HepG2 (cell line): Measurements from ENCODE around the gene PDCD11. TPM values are rescaled to one million over a fixed set of nuclear protein-coding genes. Genes with fewer than 3 reads are reported as not detected.

Experiments
- HHEX ChIP-seq: IDR thresholded peaks from 2 replicates; pipeline ENCODE4 v1.6.1; 2016; ENCODE audit warnings: control low read depth
- KDM1A ChIP-seq: IDR thresholded peaks from 2 replicates; pipeline ENCODE4 v1.6.1; 2016; ENCODE audit warnings: missing compliant biosample characterization
- KDM5B ChIP-seq: sonication (generic); formaldehyde crosslinking; IDR thresholded peaks from 2 replicates; pipeline ENCODE4 v1.4.0; 2020; ENCODE audit warnings: missing genetic modification reagents, mild to moderate bottlenecking, borderline replicate concordance
- MBD4 ChIP-seq: IDR thresholded peaks from 2 replicates; pipeline ENCODE4 v1.6.1; 2012; ENCODE audit warnings: low read length, inconsistent platforms, borderline replicate concordance
- MIER2 ChIP-seq: IDR thresholded peaks from 2 replicates; pipeline ENCODE4 v1.6.1; 2016; ENCODE audit warnings: missing biosample characterization, missing genetic modification reagents
- NONO ChIP-seq, 2 experiments: fragments of 450-650 bp in 1 of 2; sonication (generic) in 1 of 2; formaldehyde crosslinking in 1 of 2; IDR thresholded peaks in 1 of 2; conservative IDR thresholded peaks in 1 of 2; 2 replicates each; pipeline versions ENCODE4 v1.6.1 to v1.8.0; 2017 to 2022; ENCODE audit warnings: mild to moderate bottlenecking in 1 of 2, missing genetic modification reagents in 1 of 2, moderate library complexity in 1 of 2
- POGK ChIP-seq: sonication (generic); formaldehyde crosslinking; conservative IDR thresholded peaks from 2 replicates; pipeline ENCODE4 v1.8.0; 2022; ENCODE audit warnings: mild to moderate bottlenecking, moderate library complexity, missing genetic modification reagents
- RFXANK ChIP-seq: IDR thresholded peaks from 2 replicates; pipeline ENCODE4 v1.6.1; 2016
- RXRA ChIP-seq: sonication (generic); formaldehyde crosslinking; IDR thresholded peaks from 2 replicates; pipeline ENCODE4 v1.5.1; 2020; ENCODE audit warnings: missing genetic modification reagents
- TFDP2 ChIP-seq: sonication (generic); formaldehyde crosslinking; IDR thresholded peaks from 2 replicates; pipeline ENCODE4 v1.4.0; 2020; ENCODE audit warnings: missing genetic modification reagents
- THAP9 ChIP-seq: sonication (generic); formaldehyde crosslinking; IDR thresholded peaks from 2 replicates; pipeline ENCODE4; 2020; ENCODE audit warnings: missing genetic modification reagents, mild to moderate bottlenecking, borderline replicate concordance
- TOE1 ChIP-seq: sonication (generic); formaldehyde crosslinking; IDR thresholded peaks from 2 replicates; pipeline ENCODE4 v1.4.0; 2020; ENCODE audit warnings: mild to moderate bottlenecking, missing genetic modification reagents
- ZBTB34 ChIP-seq: sonication (generic); formaldehyde crosslinking; IDR thresholded peaks from 2 replicates; pipeline ENCODE4 v1.8.0; 2022; ENCODE audit warnings: mild to moderate bottlenecking, missing genetic modification reagents
- ZEB1 ChIP-seq: IDR thresholded peaks from 2 replicates; pipeline ENCODE4 v1.6.1; 2012; ENCODE audit warnings: mild to moderate bottlenecking, low read depth, inconsistent platforms; ENCODE audit not compliant: insufficient replicate concordance
- ZNF136 ChIP-seq: sonication (generic); formaldehyde crosslinking; IDR thresholded peaks from 2 replicates; pipeline ENCODE4 v1.8.1; 2022; ENCODE audit warnings: low read depth, mild to moderate bottlenecking, moderate library complexity, missing genetic modification reagents
- ZNF350 ChIP-seq: sonication (generic); formaldehyde crosslinking; IDR thresholded peaks from 2 replicates; pipeline ENCODE4 v1.4.0; 2020; ENCODE audit warnings: mild to moderate bottlenecking, low read depth, missing genetic modification reagents, borderline replicate concordance
- ZNF569 ChIP-seq: sonication (generic); formaldehyde crosslinking; IDR thresholded peaks from 2 replicates; pipeline ENCODE4 v1.5.0; 2020; ENCODE audit warnings: mild to moderate bottlenecking, missing genetic modification reagents, moderate library complexity, borderline replicate concordance
- ZUFSP ChIP-seq: sonication (generic); formaldehyde crosslinking; IDR thresholded peaks from 2 replicates; pipeline ENCODE4 v1.9.0; 2021; ENCODE audit warnings: missing genetic modification reagents, mild to moderate bottlenecking, borderline replicate concordance
- polyA plus RNA-seq, 8 experiments: library from polyadenylated mRNA; depleted of rRNA in 3 of 8; stranded (reverse) in 7 of 8; unstranded in 1 of 8; fragments of >200 nt; fragmentation: Illumina TruSeq in 4 of 8; extraction: Trizol in 4 of 8; gene quantifications; 2 replicates each; pipeline versions ENCODE4 v1.2.1 to v1.2.3, GENCODE V29; 2011 to 2016; ENCODE audit warnings: low read depth in 4 of 8, missing spikeins in 1 of 8, mixed read lengths in 1 of 8; ENCODE audit not compliant: insufficient read depth in 1 of 8
- total RNA-seq, 5 experiments: library from RNA; depleted of rRNA; stranded (reverse); fragments of >200 nt; fragmentation: Illumina TruSeq; extraction: Trizol; gene quantifications; 2 replicates each; pipeline ENCODE4 v1.2.3, GENCODE V29; 2016; ENCODE audit warnings: low read depth in 1 of 5

The PDCD11 gene
- total and polyA plus RNA-seq, 2 of the 13 experiments (the other 11 are each of a cell fraction or from before 2014, with no cell fraction given), result 12.8 to 52.8 TPM

- TF ChIP-seq ZBTB34 (CRISPR knock-in tag), result 0 out of 2 replicates have a peak, but pooled peaks have one; percentile 33
- TF ChIP-seq ZNF569 (CRISPR knock-in tag), result no peak
- no peak for TF ChIP-seq MBD4
- TF ChIP-seq ZNF136 (CRISPR knock-in tag), result peak; percentile 22; the same call in 1 of the 2 replicates
- TF ChIP-seq TFDP2, result peak; percentile 77
- peak; percentile 64; the same call in 1 of the 2 replicates for TF ChIP-seq POGK (CRISPR knock-in tag)
- TF ChIP-seq RFXANK (CRISPR knock-in tag), result no peak
- TF ChIP-seq MIER2 (CRISPR knock-in tag), result no peak
- no peak for TF ChIP-seq HHEX (CRISPR knock-in tag)
- TF ChIP-seq KDM5B (CRISPR knock-in tag), result peak; percentile 57; the same call in 1 of the 2 replicates
- TF ChIP-seq TOE1 (CRISPR knock-in tag), result no peak
- TF ChIP-seq ZUFSP (CRISPR knock-in tag), result no peak
- peak; percentile 73; the same call in 1 of the 2 replicates for TF ChIP-seq ZNF350
- no peak for TF ChIP-seq NONO (IDR thresholded peaks at IDR 0.05)
- peak; percentile 94 for TF ChIP-seq NONO (CRISPR knock-in tag; conservative IDR thresholded peaks at IDR 0.05)
- TF ChIP-seq THAP9, result peak; percentile 83; the same call in 1 of the 2 replicates
- TF ChIP-seq KDM1A (CRISPR knock-in tag), result no peak
- TF ChIP-seq ZEB1, result peak; percentile 40
- TF ChIP-seq RXRA, result peak; percentile 73
Observed at GRCh38 chr10:103396067-103396788, at the start of gene PDCD11, which contains the start of gene ATP5MK (continued).
